ENCODE results near the gene POF1B.

POF1B gene

GRCh38 chrX:85243155-85243554 lies 136.3 kb downstream of the POF1B start:
- no peak for DNase-seq
